Measurements from ENCODE around the gene APOA5. TPM values are rescaled to one million over a fixed set of nuclear protein-coding genes. Genes with fewer than 3 reads are reported as not detected.

APOA5 gene
- total and polyA plus RNA-seq, 2 of the 4 experiments (the other 2 are of a cell fraction): not detected

GRCh38 chr11:116740741-116741140, 50.9 kb downstream of the APOA5 start:
- H3K36me3 ChIP-seq (ENCODE audit: control insufficient read depth, insufficient read depth, low read length): no peaks in the 10 kb centered on the region
- dilution Hi-C loops (cut with HindIII; ENCODE audit: low sequenced_read_pairs, unreplicated experiment) (no loop called here), in situ Hi-C loops (cut with MboI; ENCODE audit: low sequenced_read_pairs) (no loop called here), intact Hi-C loops (cut with micrococcal nuclease) (loop anchor here (10.0 kb wide), 1 partner anchor 644 kb away; no protein-coding TSS in a partner anchor)
- no peak for DNase-seq
- peaks cover 7% of the 10 kb centered on the region for H3K4me1 ChIP-seq (ENCODE audit: control insufficient read depth, insufficient read depth, low read length)
- H3K9ac ChIP-seq (ENCODE audit: low read depth, low read length): no peak overlapping the region
- WGBS, 2 experiments (ENCODE audit: extremely low coverage in 2 of 2, insufficient read length in 1 of 2): no CpG with 5 or more reads among the region's 4 CpGs
- H3K9me1 ChIP-seq (ENCODE audit: insufficient read depth, low read length): peaks cover 10% of the 10 kb centered on the region; the same call in 1 of the 2 replicates
- TF ChIP-seq RAD21 (IDR thresholded peaks at IDR 0.05; ENCODE audit: low read length): no peak
- no peak for TF ChIP-seq BHLHE40 (IDR thresholded peaks at IDR 0.05; ENCODE audit: low read depth, low read length)
- TF ChIP-seq RCOR1 (IDR thresholded peaks at IDR 0.05; ENCODE audit: insufficient replicate concordance, low read length): no peak
- TF ChIP-seq RFX5 (IDR thresholded peaks at IDR 0.05; ENCODE audit: low read depth, low read length): no peak
- TF ChIP-seq POLR2A (IDR thresholded peaks at IDR 0.05; ENCODE audit: low read depth, low read length): no peak
- ChIA-PET POLR2A (ENCODE audit: unreplicated experiment) (no interaction called here), CTCF (interaction anchor here (1.8 kb wide), 1 partner anchor 8 kb away, joined by 6 read pairs; no protein-coding TSS in a partner anchor)
- no peak overlapping the region for H4K8ac ChIP-seq (ENCODE audit: low read depth in 2 of 2, low read length in 2 of 2)
- H3K56ac ChIP-seq (ENCODE audit: extremely low read depth, insufficient read depth, low read length): no peak overlapping the region
- no peaks in the 10 kb centered on the region for H3K79me1 ChIP-seq (ENCODE audit: low read depth in 1 of 2, low read length in 2 of 2)
- no peak overlapping the region for H3K14ac ChIP-seq (replicated peaks; ENCODE audit: low read depth, low read length)
- no peak overlapping the region for H3K27ac ChIP-seq (ENCODE audit: insufficient read depth, low read length)
- no peak overlapping the region for H2AK5ac ChIP-seq (ENCODE audit: low read depth, low read length)
- no peak overlapping the region for H2BK15ac ChIP-seq (ENCODE audit: low read depth, low read length)
- H4K20me1 ChIP-seq (ENCODE audit: insufficient read depth, low read length): no peaks in the 10 kb centered on the region
- H4K5ac ChIP-seq (ENCODE audit: low read depth, low read length): no peak overlapping the region
- H3K27me3 ChIP-seq (ENCODE audit: control insufficient read depth, insufficient read depth, low read length): no peaks in the 10 kb centered on the region
- H4K91ac ChIP-seq (ENCODE audit: insufficient read depth, low read depth, low read length): no peak overlapping the region
- no peak overlapping the region for H2BK120ac ChIP-seq (ENCODE audit: low read depth, low read length)
- H3K4ac ChIP-seq (ENCODE audit: low read depth, low read length): no peak overlapping the region
- H2AFZ ChIP-seq (replicated peaks; ENCODE audit: low read length, poor library complexity): no peak overlapping the region
- BruUV-seq (replicated peaks): no TSS peak
- no peak overlapping the region for H3K18ac ChIP-seq (ENCODE audit: low read depth, low read length)
- no peak overlapping the region for H3K4me3 ChIP-seq (ENCODE audit: insufficient read depth, low read depth, low read length)
- H2BK20ac ChIP-seq (ENCODE audit: low read depth, low read length): no peak overlapping the region
- H3K9me3 ChIP-seq (ENCODE audit: control insufficient read depth, insufficient read depth, low read length): no peaks in the 10 kb centered on the region
- no peak overlapping the region for H3K4me2 ChIP-seq (ENCODE audit: low read depth, low read length)
- no peak overlapping the region for H2BK5ac ChIP-seq (ENCODE audit: low read depth, low read length, poor library complexity, severe bottlenecking)
- no peak overlapping the region for H2AK9ac ChIP-seq (replicated peaks; ENCODE audit: low read depth, low read length, poor library complexity)
- H3K23ac ChIP-seq (ENCODE audit: low read depth, low read length): no peak overlapping the region
- no peak for ATAC-seq (ENCODE audit: low read depth)

Other genes with a start within 250 kb of the APOA5 start
- 14.0 and 16.4 TPM in 2 replicates for gene BUD13, start 18.9 kb downstream of the APOA5 start, total RNA-seq (2012; rRNA removed)
- gene BUD13, start 18.9 kb downstream of the APOA5 start, polyA plus RNA-seq (2012; rRNA removed): 11.2 and 11.9 TPM in 2 replicates
- gene ZPR1, start 3.9 kb downstream of the APOA5 start, total RNA-seq (2012; rRNA removed): 52.0 and 53.9 TPM in 2 replicates
- gene ZPR1, start 3.9 kb downstream of the APOA5 start, polyA plus RNA-seq (2012; rRNA removed): 38.5 and 40.8 TPM in 2 replicates
- not detected in 2 replicates for gene APOA4, start 31.4 kb upstream of the APOA5 start, total RNA-seq (2012; rRNA removed)
- not detected in 2 replicates for gene APOA4, start 31.4 kb upstream of the APOA5 start, polyA plus RNA-seq (2012; rRNA removed)
- not detected in 2 replicates for gene APOC3, start 38.0 kb upstream of the APOA5 start, total RNA-seq (2012; rRNA removed)
- not detected in 2 replicates for gene APOC3, start 38.0 kb upstream of the APOA5 start, polyA plus RNA-seq (2012; rRNA removed)
- 0.18 and 0.56 TPM in 2 replicates for gene APOA1, start 45.7 kb upstream of the APOA5 start, total RNA-seq (2012; rRNA removed)
- 0.89 and 0.98 TPM in 2 replicates for gene APOA1, start 45.7 kb upstream of the APOA5 start, polyA plus RNA-seq (2012; rRNA removed)

Measured in IMR-90 (cell line).